Measurements from ENCODE around the gene FHOD1.

GRCh38 chr16:67201411-67202345, 45.6 kb downstream of the FHOD1 start:
- TF ChIP-seq CTCF (conservative IDR thresholded peaks at IDR 0.05; ENCODE audit: low read depth, low read length), result no peak
- no peak for TF ChIP-seq EZH2 (IDR thresholded peaks at IDR 0.05; ENCODE audit: low read length, unreplicated experiment)
